PC-9 (cell line): ENCODE data around the gene SLC49A4.

Source experiments
- CTCF ChIP-seq: fragments of 200-600 bp; sonication (generic); conservative IDR thresholded peaks from 2 replicates; pipeline ENCODE4 v1.6.1; 2017; ENCODE audit warnings: mixed run types, antibody characterized with exemption, mild to moderate bottlenecking, moderate library complexity
- EZH2 ChIP-seq: fragments of 200-600 bp; sonication (generic); IDR thresholded peaks from 2 replicates; pipeline ENCODE4 v1.8.0; 2017; ENCODE audit warnings: antibody characterized with exemption, low read depth

GRCh38 chr3:122799322-122799721 lies 4.5 kb downstream of the SLC49A4 start:
- no peak for TF ChIP-seq EZH2
- no peak for TF ChIP-seq CTCF
